ENCODE data around the gene RAB23.
"Not testable (repeated sequence)": the region's sequence is repeated elsewhere in the genome, so short reads cannot be mapped to it uniquely, and the experiment has no call there.

Gene RAB23

DNA sequence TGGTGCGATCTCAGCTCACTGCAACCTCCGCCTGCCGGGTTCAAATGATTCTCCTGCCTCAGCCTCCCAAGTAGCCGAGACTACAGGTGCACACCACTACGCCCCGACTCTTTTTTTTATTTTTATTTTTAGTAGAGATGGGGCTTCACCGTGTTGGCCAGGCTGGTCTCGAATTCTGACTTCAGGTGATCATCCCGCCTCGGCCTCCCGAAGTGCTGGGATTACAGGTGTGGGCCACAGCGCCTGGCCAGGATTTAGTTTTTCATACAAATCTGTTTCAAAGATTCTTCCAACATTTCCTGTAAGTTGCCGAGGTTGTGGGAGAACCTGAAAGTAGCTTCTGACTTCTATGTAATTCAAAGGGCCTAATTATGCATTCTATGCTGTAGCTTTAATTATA lies 21.4 kb upstream of the RAB23 start:
- DNase-seq (ENCODE audit: extremely low read depth in 1 of 2, low read depth in 1 of 2), result not testable (repeated sequence)

DNA sequence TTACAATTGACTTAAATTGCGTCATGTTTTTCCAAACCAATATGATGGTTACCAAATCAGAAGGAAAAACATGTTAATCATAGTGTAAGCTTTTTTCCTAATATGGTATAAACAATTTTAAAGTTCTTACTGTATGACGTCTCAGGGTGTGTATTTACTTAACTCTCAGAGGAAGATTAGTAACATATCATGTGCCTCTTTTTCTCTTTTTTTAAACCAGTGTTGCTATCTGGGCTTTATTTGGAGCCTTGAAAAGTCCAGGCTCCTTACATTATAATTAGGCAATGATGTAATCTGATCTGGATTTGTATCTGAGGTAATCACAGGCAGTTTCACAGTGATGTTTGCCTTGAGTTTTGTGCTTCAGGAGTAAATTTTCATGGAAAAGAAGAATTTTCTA lies 20.4 kb upstream of the RAB23 start:
- no peak for DNase-seq (ENCODE audit: extremely low read depth in 1 of 2, low read depth in 1 of 2)

DNA sequence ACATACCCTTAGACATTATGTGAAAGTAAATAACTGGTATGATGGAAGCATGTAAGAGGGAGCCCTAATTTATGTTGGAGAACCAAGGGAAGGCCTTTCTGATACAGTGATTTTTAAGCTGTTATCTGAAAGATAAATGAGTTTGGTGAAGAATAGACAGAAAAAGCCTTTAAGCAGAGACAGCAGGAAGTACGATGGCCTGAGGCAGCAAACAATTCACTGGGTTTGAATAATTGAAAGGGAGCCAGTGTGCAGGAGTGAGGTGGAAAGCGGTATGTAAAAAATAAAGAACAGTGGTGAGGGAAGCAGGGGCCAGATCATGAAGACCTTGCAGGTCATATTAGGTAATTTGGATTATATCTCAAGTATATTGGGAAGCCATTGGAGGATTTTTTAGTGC lies 4.1 kb upstream of the RAB23 start:
- DNase-seq (ENCODE audit: extremely low read depth in 1 of 2, low read depth in 1 of 2), result no peak

DNA sequence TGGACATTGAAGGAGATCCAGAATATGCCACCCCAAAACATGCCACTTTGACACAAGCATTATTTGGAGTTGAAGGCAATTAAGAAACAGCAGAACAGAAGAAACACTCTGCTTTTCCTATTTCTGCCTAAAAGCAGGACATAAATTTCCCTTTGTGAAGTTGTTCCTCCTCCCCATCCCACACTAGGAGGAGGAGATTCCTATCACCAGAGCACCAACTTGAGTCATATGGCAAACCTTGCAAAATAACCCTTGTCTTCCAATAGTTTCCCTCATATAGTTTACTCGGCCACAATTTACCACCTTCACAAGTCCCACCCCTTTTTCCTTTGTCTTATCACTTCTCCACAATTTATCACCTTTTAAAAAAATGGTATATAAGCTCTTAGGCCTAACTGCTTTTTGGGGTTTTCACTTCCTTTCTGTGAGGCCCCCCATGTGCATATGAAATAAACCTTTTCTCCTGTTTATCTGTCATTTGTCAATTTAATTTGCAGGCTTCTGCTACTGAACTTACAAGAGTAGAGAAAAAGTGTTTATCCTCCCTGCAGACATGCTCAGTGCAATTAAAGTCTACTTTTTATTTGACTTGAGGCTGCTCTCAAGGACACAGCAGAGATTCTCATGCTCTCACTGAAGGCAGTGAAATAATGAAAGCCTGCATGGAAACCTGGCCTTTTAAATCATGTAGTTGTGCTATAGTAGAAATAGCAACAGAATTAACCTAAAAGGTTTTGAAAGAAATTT lies 2.8 kb upstream of the RAB23 start:
- no peak for DNase-seq (ENCODE audit: extremely low read depth in 1 of 2, low read depth in 1 of 2)

DNA sequence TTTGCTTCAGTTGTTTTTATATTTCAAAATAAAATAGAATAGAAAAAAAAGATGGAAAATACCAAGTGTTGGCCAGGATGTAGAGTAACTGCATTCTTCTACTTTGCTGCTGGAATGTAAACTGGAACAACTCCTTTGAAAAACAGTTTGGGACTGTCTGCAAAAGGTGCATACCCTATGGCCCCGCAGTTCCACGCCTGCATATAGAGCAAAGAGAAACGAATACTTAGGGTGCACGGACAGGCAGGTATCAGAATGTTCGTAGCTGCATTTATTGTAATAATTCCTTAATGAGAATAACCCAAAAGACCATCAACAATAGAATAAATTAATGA lies 603 bp upstream of the RAB23 start:
- DNase-seq (ENCODE audit: extremely low read depth in 1 of 2, low read depth in 1 of 2), result no peak

DNA sequence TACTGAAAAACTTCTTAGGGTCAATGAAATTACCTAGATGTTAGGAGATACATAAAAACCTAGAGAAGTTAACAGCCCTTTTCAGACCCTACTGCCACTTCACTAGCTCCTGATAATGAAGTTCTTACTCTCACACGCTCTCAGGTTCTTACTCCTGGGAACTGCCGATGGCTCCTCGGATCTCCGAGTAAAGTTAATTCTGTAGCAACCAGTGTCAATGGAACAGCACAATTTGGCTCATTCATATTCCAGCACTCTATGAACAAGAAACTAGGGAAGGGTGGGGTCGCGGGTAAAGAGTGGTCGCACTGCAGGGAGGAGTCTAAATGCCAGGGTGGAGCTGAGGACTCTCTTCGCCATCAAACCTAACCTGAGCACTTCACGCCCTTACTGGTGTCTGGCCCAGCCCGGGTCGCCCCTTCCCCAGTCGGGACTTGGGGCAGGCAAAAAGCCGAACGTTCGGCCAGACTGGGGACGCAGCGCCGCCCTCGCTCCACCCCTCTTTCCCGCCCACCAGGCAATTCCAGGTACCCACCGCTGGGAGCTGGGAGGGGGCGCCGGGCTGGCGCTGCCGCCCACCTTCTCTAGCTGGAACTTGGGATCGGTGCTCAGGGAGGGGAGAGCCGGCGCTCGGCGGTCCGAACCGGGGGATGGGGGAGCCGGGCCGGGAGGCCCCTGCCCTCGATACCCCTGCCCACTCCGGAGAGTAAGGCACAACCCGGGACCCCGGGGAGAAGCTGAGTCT lies 744 bp downstream of the RAB23 start:
- peak in 1 of 2 donors; percentile 19 for DNase-seq (ENCODE audit: extremely low read depth in 1 of 2, low read depth in 1 of 2)

DNA sequence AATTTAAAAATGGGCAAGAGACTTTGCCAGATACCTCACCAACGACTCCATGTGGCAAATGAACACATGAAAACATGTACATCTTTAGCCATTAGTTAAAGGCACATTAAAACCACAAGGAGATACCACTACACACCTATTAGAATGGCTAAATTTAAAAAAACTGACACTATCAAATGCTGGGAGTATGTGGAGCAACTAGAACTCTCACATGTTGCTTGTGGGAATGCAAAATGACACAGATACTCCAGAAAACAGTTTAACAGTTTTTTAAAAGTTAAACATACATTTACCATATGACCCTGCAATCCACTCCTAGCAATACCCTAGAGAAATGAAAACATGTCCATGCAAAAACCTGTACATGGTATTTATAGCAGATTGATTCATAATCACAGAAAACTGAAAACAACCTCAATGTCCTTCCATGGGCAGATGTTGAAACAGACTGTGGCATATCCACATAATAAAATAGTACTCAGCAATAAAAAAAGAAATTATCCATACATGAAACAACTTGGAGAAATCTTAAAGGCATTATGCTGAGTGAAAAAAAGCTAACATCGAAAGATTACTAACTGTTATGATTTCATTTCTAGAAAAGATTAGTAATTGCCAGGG lies 1.9 kb downstream of the RAB23 start:
- DNase-seq (ENCODE audit: extremely low read depth in 1 of 2, low read depth in 1 of 2), result no peak

DNA sequence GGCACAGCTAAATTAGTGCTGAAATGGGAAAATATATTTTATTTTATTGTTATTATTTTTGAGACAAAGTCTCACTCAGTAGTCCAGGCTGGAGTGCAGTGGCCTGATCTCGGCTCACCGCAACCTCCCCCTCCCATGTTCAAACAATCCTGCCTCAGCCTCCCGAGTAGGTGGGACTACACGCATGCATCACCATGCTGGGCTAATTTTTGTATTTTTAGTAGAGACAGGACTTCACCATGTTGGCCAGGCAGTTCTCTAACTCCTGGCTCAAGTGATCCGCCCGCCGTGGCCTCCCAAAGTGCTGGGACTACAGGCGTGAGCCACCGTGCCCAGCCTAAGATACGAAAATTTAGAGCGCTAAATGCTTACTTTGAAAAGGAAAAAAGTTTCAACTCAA lies 4.8 kb downstream of the RAB23 start:
- no peak for DNase-seq (ENCODE audit: extremely low read depth in 1 of 2, low read depth in 1 of 2)

DNA sequence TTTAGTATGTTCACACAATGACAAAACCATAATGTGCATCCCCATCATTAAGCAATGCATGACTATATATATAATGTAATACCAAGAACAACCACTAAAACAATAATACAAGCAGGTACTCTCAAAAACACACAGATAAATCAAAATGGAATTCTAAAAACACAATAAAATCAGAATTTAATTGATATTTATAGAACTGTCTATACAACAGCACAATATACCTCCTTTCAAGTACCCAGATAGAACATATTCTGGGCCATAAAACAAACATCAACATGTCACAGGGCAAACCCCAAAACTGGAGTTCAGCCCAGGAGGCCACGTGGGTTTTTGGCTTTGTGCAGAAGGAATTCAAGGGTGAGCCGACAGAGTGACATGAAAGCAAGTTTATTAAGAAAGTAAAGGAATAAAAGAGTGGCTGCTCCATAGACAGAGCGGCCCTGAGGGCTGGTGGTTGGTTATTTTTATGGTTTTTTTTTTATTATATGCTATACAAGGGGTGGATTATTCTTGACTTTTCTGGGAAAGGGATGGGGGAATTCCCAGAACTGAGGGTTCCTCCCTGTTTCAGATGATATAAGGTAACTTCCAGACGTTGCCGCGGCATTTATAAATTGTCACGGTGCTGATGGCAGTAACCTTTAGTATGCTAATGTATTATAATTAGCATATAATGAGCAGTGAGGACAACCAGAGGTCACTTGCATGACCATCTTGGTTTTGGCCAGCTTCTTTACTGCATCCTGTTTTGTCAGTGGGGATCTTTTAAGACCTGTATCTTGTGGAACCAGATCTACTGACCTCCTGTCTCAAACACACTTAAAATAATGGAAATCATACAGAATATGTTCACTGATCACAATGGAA lies 5.6 kb downstream of the RAB23 start:
- DNase-seq (ENCODE audit: extremely low read depth in 1 of 2, low read depth in 1 of 2), result no peak

DNA sequence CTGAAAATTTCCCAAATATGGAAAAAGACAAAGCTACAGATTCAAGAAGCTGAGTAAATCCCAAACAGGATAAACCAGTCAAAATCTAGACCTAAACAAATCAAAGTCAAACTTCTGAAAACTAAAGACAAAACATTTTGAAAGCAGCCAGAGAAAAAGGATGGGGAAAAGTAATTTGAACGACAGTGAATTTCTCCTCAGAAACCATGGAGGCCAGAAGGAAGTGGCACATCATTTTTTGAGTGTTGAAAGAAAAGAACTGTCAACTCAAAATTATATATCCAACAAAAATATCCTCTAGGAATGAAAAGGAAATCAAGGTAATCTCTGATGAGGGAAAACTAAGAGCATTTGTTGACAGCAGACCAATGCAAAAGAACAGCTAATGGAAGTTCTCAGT lies 6.8 kb downstream of the RAB23 start:
- no peak for DNase-seq (ENCODE audit: extremely low read depth in 1 of 2, low read depth in 1 of 2)

DNA sequence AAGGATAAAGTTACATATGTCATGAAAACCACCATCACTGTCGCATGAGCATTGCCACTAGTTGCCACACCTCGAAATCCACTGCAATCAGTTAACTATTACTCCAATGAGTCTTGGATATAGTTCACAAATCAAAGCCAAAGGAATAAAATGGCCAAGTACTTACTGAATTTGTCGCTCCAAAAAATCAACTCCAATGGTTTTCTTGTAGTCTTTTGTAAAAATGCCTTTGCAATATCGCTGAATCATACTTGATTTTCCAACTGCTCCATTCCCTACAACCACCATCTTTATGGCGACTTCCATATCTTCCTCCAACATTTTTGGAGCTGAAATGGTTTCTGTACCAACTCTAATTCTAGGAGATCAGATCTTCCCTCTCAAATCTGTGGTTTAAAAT lies 12.0 kb downstream of the RAB23 start:
- no peak for DNase-seq (ENCODE audit: extremely low read depth in 1 of 2, low read depth in 1 of 2)

DNA sequence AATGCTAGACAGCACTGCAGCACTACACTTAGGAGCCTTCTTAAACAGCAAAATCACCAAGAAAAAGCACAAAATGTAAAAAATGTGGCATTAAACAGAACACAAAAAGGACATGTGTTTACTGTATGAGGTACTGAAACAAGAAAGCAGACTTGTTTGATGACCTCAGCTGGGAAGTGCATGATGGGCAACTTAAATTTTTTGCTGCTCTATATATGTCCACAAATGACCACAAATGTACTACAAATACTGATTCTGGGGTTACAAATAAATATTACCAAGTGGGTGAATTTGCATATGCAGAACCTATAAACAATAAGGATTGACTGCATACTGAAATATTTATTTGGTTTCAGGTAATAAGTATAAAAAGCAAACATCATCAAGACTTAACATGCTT lies 13.1 kb downstream of the RAB23 start:
- no peak for DNase-seq (ENCODE audit: extremely low read depth in 1 of 2, low read depth in 1 of 2)

DNA sequence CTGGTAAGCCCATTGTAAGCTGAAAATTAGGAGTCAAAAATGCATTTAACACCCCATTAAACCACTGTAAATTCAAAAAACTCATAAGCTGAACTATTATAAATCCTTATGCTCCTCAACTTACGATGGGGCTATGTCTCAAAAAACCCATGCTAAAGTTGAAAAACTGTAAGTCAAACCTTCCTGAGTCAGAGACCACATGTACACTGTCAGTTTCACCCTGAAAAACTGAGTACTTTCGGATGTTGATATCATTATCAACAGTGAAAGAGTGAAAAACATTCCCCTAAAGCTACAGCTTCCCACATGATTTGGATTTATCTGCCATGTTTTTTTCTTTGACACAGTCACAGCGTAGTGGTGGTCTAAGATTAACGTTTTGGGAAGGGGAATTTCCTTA lies 14.2 kb downstream of the RAB23 start:
- DNase-seq (ENCODE audit: extremely low read depth in 1 of 2, low read depth in 1 of 2), result no peak

DNA sequence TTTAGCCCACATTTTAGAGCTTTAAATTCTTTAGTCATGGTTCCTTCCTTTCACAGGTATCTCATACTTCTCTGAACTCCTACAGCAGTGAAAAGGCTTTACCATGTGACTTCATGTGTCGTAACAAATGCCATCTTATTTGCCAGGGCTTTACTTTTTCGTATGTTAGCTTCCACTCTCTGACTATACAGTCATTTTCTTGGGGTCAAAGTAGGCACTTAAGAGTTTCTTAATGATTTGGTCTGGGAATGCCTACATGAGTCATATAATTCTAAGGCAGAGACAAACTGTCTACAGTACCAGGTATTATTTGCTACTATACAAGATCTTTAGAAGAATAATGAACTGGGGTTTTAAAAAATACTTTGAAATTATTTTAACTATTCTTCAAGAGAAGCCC lies 15.0 kb downstream of the RAB23 start:
- DNase-seq (ENCODE audit: extremely low read depth in 1 of 2, low read depth in 1 of 2), result no peak

DNA sequence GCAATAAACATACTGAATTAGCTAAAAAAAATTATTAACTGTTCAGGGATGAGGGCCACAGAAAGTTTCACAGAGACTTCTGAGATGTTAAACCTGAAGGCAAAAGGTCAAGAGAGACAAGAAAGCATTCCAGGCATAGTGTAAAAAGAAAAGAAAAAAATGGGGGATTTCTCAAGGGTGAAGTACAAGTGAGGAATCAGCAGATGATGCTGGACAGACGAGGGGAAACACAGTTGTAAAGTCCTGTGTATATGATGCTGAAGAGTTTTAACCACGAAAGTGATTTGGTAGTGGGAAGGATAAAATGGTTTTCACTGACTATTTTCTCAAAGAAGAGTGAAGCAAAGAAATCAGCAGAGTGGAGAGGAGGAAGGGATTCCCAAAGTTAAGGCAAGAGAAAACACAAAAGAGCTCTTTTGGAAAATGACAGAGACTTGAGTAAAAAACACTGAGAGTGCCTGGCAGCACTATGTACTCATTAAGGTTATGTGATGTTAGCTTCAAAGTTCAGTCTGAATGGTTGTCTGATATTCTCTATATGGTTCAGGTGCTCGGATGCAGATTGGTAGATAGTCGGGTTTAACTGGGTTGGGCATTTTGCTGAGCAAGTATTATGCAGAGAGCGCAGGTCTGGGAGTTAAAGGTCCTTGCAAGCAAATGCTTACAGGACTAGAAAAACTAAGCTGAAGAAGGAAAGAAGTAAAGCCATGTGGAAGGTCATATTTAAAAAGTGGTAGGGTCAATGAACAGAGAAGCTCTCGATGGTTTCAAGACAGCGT lies 16.4 kb downstream of the RAB23 start:
- no peak for DNase-seq (ENCODE audit: extremely low read depth in 1 of 2, low read depth in 1 of 2)

DNA sequence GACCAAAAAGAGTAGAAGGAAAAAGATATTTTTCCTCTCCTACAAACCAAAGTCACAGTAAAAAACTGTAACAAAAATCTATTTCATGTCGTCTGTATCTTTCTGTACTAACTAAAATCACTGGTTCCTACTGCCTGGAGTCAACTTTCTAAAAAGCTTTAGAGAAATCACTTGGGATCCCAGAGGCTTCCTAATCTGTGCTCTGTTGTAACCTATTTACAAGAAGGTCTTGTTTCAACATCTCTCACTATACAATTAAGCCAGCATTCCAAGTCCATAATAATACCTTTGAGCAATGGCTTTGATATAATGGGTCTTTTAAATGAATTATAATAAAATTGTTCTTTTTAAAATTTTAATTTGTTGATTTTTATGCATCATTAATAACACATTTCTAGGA lies 20.4 kb downstream of the RAB23 start:
- no peak for DNase-seq (ENCODE audit: extremely low read depth in 1 of 2, low read depth in 1 of 2)

DNA sequence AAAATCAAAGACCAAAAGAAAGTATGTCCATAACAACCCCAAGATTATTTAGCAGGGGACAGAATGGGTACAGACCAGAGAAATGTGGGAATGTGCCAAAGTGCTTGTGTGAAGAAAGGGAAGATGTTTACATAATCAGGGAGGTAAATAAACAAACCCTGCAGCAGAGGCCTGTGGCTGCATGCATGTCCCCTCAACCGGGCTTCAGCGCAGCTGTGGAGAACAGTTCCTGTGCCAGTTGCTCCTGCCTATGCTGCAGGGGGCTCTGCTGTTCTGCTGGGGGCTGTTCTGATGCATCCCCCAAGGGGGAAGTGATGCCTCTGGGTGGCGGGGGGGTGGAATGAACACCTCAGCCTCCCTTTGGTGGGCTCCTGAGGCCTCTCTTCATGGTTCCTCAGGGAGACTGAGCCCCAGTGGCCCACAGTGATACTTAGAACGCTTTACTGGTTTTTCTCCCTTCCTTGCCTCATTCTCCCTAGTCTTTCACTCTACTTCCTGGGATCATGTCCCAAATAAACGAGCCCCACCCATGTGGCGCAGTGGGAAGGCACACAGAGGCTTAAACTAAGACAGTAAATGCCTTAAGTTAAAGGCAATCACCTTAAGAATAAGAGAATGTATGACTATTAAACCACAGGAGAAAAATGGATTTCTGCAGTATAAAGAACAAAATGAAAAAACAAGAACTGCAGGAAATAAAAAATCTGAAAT lies 23.0 kb downstream of the RAB23 start:
- DNase-seq (ENCODE audit: extremely low read depth in 1 of 2, low read depth in 1 of 2), result no peak

DNA sequence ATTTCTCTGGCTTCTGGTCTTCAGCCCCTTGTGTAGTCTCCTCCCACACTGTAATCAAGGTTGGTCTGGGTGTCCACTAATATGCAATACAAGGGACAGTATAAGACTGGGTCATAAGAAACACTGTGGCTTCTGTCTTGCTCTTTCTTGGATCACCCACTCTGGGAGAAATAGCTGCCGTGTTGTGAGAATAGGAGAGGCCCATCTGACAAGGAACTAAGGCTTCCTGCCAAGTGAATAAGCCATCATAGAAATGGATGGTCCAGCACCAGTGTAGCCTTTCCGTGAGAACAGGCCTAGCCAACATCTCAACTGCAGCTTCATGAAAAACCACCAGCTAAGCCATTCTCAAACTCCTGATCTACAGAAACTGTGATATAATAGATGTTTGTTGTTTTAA lies 26.6 kb downstream of the RAB23 start:
- no peak for DNase-seq (ENCODE audit: extremely low read depth in 1 of 2, low read depth in 1 of 2)

DNA sequence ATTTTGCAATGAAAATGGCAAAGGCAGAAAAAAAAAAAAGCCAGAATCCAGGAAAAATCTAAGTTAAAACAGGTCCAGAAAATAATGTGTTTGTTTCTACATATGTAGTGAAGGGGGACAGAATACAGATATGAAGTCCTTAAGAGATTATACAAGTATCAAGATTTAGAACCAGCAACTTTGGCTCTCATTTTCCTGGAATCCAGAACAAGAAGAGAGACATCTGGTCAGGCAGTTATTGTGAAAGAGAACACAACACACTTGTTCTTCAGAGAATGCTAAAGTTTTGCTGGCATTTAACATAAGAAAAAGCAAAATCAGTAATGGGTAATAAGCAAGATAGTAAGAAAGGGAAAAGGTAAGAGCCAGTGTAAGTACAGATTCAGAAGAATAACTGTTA lies 28.9 kb downstream of the RAB23 start:
- no peak for DNase-seq (ENCODE audit: extremely low read depth in 1 of 2, low read depth in 1 of 2)

DNA sequence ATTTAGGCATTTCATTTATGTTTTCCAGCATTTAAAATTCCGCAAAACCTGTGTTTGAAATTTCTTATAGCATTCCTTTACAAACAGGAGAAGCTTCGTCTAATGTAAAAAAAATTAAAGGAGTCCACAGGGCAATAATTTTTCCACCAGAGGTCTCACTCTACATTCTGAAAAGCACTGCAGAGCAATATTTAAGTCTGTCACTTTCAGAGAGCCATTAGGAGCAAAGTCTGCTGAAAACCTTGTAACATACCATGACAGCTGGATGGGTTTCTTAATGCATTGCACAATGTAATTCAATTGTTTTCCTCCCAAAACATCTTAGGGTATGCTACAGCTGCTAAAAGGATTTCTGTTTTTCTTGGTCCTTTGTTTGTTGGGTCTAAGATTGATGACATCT lies 32.0 kb downstream of the RAB23 start:
- DNase-seq (ENCODE audit: extremely low read depth in 1 of 2, low read depth in 1 of 2), result no peak

Data from activated CD8-positive, alpha-beta memory T cell treated with anti-CD3 and anti-CD28 coated beads for 1 hour (primary cell).